Endometrium (tissue), 2 donors: Measurements from ENCODE around the gene RIPOR2.

ENCODE experiments used
- FAIRE-seq: peaks from 2 replicates; lab custom pipeline; 2012; peaks lifted over from hg19 to GRCh38; lab: Jason Lieb, UNC
- donor health status: control.
- donor health status: control.

The RIPOR2 gene

DNA sequence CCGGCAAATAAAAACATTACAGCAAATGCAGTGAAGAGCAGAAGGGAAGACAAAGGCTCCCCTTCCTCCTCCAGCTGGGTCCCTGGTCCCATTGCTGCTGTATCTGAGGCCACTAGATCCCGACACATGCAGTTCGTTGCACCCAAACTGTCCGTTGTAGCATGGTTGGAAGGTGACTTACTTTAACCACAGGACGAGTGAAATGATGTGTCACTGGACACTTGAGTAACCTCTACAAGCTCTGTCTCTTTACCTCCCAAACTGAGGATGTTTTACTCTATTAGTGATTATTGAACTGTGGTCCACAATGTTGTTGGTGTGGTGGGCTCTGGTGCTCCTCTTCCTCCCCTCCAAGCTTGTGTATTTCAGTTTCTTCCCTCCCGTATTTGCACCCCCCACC, 90.9 kb downstream of the RIPOR2 start:
- no peak for FAIRE-seq

- FAIRE-seq, result no peak
Observed at GRCh38 chr6:24844061-24844460, 91.7 kb downstream of the RIPOR2 start.

DNA sequence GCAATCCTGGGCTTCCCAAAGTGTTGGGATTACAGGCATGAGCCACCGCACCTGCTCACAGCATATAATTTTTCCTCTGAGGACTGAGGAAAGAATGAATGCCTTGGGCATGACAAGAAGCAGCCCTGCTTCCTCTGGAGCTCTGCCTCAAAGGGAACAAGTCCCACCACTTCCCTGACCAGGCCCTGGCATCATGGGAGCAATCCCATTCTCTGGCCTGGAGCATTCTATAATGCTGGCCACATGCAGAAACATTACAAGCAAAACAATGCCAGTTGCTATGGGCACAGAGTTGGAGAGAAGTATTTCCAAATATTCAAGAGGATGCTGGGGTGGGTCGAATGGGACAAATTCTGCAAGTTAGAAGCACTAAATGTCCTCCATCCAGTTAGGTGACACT, 95.6 kb downstream of the RIPOR2 start:
- no peak for FAIRE-seq

DNA sequence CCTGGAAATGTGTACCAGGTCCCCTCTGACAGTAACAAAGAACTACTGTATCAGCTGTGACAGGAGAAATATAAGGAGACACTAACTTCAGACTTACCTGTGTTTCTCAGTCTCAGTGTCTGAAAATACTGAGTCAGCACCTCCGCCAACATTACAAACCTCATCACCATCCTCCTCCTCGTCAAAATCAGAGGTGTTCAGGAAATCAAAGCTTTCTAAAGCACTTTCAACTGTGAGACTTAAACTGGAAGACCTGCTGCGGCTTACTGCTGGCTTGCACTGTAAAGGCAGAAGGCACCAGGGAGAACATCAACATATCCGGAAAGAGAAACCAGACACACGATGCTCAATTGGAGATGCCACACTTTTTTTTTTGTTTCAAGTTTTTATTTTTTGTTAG, 96.8 kb downstream of the RIPOR2 start:
- no peak for FAIRE-seq

DNA sequence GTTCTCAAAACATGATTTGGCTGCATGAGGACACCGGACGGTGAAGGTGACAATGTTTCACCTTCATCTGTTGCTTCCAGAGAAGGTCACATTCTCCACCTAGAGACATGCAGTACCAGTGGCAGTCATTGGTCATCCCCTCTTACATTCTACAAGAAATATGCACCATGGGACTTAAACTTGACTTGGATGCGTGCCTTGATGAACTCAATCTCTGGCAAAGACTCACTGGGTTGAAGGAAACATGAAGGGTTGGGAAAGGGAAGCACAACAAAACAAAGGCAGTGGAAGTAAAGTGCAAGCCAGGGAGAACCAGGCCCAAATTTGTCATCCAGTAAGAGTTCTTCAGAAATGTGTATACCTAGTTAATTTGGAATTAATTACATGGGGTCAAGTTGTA, 97.7 kb downstream of the RIPOR2 start:
- no peak for FAIRE-seq

DNA sequence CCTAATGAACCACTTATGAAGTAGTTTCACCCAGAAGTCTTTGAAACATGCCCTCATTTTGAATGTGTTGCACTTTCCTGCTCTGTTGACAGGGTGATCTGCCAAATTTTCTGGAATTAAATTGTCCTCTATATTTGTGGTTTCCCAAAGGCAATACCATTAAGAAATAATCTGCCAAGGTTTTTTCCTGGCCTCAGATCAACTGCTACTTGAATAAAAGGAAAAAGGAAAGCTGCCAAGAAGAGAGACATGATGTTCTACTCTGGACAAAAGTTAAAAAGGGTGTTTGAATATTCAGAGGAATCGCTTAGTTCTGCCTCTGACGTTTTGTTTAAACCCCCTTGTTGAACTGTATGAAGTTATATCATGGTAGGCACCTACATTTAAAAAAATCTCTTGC, 99.7 kb downstream of the RIPOR2 start:
- no peak for FAIRE-seq

- no peak for FAIRE-seq
Observed at GRCh38 chr6:24833711-24834386, 101.9 kb downstream of the RIPOR2 start.

DNA sequence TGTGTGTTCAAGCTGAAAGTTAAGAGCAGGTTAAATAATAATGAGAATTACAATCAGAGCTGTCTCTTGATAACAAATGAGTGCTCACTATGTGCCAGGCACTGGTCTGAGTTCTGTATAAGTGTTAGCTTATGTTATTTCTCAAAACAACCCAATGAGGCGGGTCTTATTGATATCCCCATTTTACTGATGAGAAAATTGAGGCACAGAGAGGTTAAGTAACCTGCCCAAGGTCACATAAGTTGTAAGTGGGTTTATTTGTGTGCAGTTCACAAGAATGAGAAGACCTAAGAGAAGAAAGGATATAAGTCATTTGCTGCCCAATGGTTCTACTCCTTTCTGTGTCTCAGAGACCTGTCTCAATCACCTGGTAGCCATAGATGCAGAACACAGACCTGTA, 103.0 kb downstream of the RIPOR2 start:
- FAIRE-seq, result no peak

DNA sequence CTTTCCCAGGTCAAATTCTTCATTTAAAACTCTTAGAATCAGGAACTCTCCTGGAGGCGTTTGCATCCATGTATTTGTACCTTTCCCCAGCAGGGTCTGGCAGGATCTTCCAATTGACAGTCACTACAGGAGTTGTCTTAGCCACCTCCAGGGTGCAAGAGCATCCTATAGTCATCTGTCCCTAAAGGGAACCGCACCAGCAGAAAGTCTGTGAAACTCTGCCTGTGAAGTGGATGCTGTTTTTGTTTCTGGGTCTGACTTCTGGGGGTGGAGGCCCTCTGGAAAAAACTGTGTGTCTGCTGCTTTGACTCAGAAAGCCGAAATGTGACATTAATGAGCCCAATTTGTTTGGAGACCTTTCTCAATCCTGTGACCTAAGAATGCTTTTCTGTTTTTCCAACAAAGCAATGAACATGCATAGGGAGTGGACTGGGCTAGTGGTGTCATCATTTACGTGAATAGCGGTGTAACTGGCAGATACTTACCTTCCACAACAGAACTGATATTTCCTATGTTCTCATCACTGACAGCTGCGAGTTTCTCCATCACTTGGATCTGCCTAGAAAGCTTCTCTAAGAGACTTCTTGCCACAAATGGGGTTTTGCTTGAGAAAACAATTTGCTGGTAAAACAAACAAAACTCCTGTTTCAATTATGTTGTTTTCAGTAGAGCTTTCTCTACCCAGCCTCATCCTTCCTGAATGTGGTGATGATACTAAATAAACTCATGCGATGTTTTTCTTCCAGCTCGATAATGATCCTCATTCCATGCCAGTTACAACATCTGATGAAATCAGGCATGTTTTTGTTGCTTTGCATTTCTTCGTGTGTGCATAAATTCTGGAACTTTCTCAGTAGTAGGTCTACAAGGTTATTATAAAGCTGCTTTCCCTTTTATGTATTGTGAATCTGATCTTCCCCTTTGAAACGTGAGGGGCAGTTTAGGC, 103.7 kb downstream of the RIPOR2 start:
- no peak for FAIRE-seq

GRCh38 chr6:24829657-24830056, 106.1 kb downstream of the RIPOR2 start:
- FAIRE-seq, result no peak

DNA sequence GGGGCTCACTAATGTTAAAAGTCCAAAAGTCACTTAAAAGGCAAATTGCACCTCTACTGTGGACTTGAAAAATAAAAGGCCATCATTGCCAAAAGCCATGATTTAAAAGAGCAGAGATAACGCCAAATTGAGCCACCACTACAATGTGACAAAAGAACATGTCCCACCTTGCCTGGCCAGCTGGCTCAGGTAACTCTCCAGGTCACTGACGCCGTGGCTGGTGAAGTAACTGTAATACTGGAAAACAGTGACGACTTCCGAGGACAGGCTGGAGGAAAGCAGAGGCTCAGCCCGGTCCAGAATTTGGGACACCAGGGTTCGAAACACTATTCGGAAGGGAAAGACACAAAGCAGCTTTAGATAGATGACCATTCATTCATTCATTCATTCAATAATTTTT, 107.8 kb downstream of the RIPOR2 start:
- no peak for FAIRE-seq

- no peak for FAIRE-seq
Observed at GRCh38 chr6:24827162-24827561, 108.6 kb downstream of the RIPOR2 start.

DNA sequence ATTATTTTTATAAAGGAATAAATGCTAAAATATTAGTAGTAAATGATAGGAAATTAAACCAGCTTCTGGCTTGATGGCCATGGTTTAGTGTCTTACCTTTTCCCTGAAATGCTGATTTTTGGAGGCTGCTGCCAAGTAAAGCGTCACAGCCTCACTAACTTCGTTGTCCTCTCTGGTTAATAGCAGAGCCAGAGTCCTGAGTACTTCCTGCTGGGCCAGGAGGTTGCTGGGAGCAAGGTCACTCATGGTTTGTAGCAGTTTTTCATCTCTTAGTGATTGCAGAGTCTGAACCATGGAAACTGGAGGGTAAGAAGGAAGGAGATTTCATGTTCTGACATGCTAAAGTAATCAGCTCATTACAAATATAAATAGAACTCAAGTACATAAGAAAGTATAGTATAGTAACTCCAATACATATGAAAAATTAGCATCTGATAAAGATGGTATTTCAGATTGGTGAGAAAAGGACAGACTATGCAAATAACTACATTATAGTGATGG, 110.6 kb downstream of the RIPOR2 start:
- no peak for FAIRE-seq

GRCh38 chr6:24824142-24824938, 111.4 kb downstream of the RIPOR2 start:
- FAIRE-seq, result peak; percentile 33

DNA sequence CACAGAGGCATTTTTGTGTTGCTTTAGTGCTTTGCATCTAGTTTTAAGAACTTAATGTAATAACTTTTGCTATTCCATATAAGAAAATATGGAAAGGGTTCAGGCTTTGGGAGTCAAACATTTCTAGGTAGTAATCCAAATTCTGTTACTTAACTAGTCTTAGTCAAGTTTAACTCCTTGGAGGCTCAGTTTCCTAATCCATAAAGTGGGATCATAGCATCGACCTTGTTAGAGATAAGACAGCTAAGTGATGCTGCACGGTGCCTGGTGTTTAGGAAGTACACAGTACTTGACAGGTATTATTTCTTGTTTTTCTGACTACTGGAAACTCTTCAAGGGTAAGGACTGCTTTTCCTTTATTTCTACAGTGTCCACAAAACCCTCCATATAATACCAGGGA, 112.6 kb downstream of the RIPOR2 start:
- no peak for FAIRE-seq

DNA sequence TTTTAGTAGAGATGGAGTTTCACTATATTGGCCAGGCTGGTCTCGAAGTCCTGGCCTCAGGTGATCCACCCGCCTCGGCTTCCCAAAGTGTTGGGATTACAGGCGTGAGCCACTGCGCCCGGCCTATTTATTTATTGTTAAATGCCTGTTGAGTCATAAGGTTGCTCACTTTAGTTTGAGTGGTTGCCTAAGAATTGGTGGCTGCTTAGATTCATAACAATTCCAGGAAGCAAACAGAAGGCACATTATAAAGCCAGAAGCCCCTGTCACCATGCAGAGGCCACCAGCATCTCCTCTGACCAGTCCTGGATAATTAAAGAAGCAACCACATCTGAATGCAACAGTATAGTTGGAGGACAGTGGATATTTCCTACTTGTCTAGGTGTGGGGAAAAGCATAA, 113.1 kb downstream of the RIPOR2 start:
- no peak for FAIRE-seq

- no peak for FAIRE-seq
Observed at GRCh38 chr6:24821860-24822444, 113.8 kb downstream of the RIPOR2 start.

DNA sequence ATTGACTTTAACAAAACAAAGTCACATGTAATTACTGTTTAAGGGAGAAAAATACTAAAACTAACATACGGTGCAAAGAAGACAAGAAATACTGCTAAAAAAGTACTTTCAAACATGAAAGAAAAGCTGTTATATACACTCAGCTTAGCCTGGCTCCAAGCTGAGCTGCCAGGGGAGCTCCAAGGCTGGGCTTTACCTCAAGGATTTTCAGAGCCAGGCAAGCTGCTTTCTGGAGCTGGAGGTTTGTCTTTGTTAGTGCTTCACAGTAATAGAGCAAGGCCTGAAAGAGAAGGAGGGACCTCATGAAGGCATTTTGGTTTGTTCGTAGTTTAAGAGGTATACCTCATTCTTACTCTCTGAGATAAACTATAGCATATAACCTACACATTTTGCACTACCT, 117.4 kb downstream of the RIPOR2 start:
- FAIRE-seq, result no peak

DNA sequence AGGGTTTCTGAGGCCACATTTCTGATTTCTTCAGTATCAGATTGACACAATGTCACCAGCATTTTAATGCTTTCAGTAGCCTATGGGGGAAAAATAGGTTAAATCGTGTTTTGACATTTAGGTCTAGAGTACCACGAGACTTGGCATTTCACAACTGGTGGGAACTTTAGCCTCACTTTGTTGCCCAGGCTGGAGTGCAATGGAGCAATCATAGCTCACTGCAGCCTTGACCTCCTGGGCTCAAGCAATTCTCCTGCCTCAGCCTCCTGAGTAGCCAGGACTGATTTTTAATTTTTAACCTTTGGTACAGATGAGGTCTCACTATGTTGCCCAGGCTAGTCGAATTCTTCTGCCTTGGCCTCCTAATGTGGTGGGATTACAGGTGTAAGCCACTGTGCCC, 126.0 kb downstream of the RIPOR2 start:
- FAIRE-seq, result no peak

- FAIRE-seq, result no peak
Observed at GRCh38 chr6:24807584-24807983, 128.2 kb downstream of the RIPOR2 start.

DNA sequence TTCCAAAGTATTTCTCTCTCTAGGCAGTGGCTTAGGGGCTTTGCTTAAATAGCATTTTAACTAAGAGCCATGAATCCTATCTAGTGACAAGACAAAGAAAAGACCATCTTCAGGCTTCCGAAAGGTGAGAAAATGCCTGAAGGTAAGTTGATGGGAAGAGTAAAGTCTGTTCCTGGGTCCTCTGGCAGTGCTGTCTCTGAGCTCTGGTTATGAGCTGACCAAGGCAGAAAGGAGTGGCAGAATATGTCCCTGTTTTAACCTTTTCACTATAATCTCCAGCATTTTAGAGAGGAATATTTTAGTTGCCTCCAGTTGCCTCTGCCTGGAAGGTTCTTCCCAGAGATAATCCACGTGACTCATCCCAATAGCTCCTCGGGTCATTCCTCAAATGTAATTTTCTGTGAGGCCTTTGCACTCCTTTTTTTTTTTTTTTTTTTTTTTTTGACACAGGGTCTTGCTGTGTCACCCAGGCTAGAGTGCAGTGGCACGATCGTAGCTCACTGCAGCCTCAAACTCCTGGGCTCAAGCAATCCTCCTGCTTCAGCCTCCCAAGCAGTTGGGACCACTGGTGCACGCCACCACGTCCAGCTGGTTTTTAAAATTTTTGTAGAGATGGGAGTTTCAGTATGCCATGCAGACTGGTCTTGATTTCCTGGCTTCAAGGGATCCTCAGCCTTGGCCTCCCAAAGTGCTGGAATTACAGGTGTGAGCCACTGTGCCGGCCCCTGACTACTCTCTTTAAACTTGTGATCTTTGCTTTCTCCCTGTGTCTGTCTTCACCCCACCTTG, 133.3 kb downstream of the RIPOR2 start:
- FAIRE-seq, result no peak
